GM19463 (cell line): Measurements from ENCODE around the gene MYO18A.

Source experiments
- ATAC-seq: cut with Tn5 transposase; IDR thresholded peaks from one replicate; pipeline ENCODE4 v1.9.1; 2021; ENCODE audit warnings: mild to moderate bottlenecking, moderate library complexity; ENCODE audit not compliant: unreplicated experiment

The MYO18A gene

DNA sequence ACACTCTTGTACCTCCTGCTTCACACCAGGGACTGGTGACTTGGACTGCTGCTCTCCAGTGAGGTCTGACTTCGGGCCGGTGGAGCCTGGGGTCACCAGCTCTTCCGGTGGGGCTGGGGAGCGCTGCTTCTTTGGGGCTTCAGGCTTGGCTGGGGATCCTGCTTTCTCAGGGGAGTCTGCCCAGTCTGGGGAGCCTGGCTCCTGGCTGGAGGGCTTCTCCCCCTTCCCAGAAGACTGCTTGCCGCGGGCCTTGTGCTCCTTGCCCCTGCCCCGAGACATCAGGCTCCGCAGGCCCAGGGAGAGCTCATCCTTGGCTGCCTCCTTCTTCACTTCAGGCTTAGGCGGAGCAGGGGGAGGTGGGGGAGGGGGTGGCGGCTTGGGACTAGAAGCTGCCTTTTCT, 52.4 kb downstream of the MYO18A start:
- ATAC-seq, result no peak

DNA sequence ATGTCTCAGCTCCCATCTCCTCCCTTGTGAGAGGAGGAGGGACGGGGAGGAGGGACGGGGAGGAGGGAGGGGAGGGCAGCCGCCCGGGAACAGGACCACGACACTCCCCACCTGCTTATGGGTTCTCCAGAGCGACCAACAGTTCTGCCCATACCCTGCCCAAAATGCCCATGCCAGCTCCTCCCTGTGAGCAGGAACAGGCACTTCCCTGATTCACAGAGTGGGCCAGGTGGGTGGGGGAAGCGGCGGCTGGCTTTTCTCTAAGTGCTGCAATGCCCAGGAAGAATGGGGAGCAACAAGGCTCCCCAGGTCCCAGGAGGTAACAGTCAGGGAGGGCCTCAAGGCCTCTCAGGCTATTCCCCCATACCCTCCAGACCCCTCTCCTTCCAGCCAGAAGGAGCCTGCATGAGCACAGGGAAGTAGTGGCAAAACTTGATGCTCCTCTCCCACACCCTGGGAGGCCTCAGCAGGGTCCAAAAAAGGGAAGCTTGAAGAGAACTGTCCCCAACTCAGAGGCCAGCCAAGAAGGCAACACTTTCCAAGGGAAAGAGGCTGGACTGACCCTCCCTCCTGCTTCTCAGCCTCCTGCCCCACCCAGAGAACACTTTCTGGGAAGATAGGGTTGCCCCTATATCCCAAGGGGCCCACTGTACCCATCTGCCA, 53.8 kb downstream of the MYO18A start:
- no peak for ATAC-seq

- no peak for ATAC-seq
Observed at GRCh38 chr17:29125651-29126050, 54.5 kb downstream of the MYO18A start.

DNA sequence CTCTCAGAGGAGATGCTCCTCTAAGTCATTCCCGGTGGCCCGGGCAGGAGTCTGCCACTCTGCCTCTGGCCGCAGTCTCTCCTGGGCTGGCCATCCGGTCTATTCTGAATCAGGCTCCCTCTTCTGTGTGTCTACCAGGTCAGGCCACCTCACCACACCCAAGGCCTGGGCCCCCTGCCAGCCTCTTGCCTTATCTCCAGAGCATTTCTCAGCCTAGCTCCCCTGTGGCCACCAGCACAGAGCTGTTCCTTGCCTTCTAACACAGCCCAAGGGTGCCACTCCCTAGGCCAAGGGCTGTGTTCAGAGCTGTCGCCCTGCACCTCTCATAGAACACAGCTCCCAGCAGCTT, 55.3 kb downstream of the MYO18A start:
- no peak for ATAC-seq

DNA sequence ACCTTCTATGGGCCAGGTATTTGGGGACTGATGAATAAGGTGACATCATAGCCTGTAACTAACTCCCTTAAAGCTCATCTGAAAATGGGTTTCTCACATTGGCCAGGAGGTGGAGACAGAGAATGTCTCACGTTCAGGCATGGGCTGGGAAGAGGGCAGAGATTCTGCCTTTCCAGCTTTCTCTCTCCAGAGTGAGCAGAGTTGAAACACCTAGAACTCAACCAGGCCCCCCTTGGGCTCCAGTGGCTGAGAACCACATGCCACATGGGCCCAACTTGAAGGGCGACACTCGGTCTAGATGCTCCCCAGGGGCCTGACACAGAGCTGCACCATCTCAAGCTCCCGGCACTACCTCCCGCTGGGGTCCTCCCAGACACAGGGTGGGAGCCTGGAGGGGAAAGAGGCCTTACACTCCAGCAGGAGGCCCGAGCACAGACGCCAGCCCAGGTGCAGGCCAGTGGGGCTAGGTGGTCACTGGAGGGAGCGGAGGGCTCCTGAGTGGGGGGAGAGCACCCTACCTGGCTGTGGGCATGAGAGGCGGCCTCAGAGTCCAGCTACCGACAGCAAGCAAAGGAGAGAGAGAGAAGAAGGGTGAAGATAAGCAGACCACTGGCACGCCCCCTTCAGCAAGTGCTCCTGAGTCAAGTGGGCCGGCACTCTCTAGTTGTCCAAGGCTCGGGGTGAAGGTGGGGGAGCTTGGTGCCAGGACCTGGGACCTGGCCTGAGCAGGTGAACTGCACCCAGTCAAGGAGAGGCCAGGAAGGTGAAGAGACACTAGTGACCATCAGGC, 55.9 kb downstream of the MYO18A start:
- ATAC-seq, result no peak

DNA sequence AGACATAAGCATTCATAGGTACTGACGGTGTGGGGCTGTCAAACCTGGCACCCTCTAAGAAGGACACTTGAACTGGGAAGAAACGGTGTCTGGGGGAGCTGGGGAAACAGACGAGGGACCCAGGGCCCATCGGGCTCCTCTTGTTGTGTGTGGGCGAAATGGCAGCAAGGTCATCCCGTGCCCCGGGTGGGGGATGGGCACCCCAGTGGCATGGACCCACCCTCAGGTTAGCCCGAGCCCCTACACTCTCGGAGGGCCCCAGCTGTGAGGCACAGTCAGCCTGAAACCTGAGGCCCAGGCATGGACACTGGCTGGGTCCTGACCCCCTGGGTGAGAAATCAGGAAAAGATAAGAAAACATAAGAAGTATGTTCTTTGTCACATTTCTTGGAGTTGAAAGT, 57.1 kb downstream of the MYO18A start:
- no peak for ATAC-seq

GRCh38 chr17:29121442-29121841, 58.8 kb downstream of the MYO18A start:
- ATAC-seq, result no peak

DNA sequence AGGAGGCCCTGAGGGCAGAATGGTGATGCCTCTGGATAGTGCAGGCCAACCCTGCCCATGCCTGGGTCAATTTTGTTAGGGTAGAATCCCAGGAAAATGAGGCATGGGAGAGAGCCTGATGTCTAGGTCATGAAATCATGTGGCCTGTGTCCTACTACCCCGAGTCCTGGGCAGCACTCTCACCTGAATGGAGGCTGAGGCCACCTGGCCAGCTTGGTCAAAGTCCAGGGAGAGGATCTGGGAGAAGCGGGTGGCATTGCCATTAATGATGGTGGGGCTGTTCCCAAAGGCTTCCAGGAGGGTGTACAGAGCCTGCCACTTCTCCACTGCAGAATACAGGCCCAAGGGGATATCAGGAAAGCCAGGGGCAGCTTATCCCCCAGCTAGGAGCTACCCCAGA, 59.8 kb downstream of the MYO18A start:
- ATAC-seq, result no peak

- ATAC-seq, result no peak
Observed at GRCh38 chr17:29119265-29119664, 60.9 kb downstream of the MYO18A start.

GRCh38 chr17:29116804-29117753, 63.1 kb downstream of the MYO18A start:
- ATAC-seq, result no peak

DNA sequence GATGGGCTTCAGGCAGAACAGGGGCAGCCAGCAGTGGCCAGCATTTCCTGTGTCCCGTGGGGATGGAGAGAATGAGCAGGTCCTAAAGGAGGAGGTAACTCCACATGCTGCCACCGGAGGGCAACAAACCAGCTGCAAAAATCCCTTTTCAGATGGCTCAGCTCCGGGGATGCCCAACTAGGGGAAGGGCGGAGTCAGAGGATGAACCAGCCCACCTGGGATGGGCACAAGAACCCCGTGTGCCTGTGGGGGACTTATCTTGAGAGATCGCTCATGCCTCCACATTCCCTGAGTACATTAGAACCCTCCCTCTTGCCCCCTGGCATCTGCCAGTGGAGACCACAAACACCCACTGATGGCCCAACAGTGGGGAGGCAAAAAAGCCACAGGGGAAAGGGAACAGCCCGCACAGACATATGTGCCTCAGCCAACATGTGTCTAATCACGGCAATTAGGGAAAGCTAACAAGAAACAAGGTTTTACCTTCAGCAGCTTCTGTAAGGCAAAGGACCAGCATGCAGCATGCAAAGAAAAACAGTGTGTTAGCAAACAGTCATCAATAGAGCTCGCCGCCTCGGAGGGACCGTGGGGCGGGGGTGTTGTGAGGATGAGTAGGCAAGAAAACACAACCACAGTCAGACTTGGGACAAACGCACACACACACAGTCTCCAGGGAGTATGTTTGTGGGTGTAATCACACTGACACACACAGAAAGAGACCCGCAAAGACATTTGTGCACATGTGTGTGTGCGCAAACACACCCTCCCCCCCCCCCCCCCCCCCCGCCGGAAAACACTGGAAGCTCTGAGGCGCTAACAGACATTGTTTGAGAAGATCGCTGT, 64.0 kb downstream of the MYO18A start:
- no peak for ATAC-seq

DNA sequence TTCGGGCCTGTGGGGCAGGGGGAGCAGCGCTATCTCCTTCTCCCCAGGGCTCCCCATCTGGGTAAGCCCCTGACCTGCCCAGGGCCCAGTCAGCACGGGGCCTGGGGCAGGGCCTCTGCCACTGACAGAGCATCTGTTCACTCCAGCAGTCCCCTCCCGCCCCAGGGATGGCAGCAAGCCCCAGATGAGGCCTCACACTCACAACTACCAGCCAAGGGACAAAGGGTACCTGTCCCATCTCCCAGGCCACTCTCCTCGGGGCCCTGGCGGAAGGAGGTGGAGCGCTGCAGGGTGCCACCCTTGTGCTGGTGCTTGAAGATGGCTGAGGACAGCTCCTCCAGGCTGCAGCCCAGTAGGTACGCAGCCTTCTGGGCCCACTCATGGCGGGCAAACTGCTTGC, 64.8 kb downstream of the MYO18A start:
- ATAC-seq, result no peak

GRCh38 chr17:29114141-29114540, 66.1 kb downstream of the MYO18A start:
- no peak for ATAC-seq

GRCh38 chr17:29113334-29113733, 66.9 kb downstream of the MYO18A start:
- ATAC-seq, result no peak

DNA sequence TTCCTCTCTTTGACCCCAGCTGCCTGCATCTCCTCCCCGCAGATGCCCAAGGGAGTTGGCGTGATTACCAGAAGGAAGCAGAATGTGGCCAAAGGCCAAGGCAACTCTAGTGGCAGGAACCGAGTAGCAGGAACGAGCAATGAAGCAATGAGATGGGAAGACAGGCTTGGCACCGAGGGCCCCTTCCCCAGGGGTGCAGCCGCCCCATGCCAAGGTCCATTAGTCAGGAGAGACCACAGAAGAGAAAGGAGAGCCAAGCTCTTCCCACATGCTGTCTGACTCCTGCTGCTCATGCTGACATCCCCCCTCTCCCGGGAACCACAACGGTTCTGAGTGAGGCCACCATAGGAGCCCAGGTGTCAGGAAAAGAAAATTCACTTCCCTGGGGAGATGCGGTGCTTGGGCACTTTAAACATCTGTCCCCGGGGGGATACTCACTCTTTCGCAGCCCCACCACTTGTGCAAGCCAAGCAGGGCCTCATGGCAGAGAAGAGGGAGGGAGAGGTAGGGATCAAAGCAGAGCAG, 67.4 kb downstream of the MYO18A start:
- ATAC-seq, result no peak

- no peak for ATAC-seq
Observed at GRCh38 chr17:29111816-29112499, 68.2 kb downstream of the MYO18A start.

DNA sequence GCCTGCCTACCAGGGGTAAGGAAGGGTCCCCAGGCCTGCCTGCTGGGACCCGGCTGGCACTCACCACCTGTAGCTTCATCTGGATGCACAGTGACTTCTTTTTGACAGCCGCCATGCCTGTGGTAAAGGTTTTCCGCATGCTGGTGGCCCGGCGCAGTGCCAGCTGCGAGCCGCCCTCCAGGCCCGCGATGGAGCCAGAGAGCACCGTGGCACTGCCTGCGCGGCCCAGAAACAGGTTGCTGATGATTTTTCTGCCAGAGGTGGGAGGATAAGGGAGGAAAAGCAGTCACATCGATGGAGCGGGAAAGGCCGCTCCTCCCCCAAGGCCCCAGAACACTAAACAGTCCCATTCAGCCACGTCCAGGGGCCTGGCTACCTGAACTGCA, 69.8 kb downstream of the MYO18A start:
- ATAC-seq, result no peak

GRCh38 chr17:29109477-29110371, 70.5 kb downstream of the MYO18A start:
- ATAC-seq, result no peak
